Hippocampal formation (tissue), 2 donors: Measurements from ENCODE around the gene SYCP2.

Experiments
- DNase-seq, 2 donors: peaks; one replicate each; lab custom pipeline; 2025; lab: John Stamatoyannopoulos, UW

SYCP2 gene

DNA sequence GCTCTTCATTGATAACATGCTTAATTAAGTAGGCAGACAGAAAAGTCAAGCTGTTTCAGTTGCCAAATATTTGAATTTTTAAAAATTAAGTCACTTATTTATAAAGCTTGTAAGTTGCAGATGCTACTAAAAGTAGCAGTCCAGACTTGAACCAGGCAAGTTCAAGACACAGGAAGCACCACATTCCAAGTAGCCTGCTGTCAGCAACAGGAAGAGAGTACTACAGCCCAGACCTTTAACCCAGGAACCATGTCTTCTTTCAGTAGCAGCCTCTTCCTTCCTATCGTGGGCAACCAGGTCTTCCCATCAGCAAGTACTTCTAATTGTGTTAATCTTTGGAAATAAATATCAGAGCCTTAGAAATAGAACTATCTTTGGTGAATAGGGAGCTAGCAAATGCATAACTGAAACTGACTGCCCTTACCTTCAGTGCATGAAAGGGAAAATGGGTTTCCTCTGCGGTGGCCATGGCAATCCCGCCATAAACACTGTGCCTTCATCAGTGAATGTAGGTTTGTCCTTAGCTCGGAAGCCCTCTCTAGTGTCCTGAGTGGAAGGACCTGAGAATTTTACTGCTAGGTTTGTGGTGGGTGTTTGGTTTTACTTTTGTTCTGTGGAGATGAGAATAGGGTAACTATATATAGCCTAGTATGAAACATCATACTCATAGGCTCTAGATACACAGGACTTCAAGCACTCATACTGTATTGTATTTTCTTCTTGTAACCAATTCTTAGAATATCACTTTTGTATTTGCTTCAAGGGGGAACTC lies 95.6 kb downstream of the SYCP2 start:
- no peak for DNase-seq

DNA sequence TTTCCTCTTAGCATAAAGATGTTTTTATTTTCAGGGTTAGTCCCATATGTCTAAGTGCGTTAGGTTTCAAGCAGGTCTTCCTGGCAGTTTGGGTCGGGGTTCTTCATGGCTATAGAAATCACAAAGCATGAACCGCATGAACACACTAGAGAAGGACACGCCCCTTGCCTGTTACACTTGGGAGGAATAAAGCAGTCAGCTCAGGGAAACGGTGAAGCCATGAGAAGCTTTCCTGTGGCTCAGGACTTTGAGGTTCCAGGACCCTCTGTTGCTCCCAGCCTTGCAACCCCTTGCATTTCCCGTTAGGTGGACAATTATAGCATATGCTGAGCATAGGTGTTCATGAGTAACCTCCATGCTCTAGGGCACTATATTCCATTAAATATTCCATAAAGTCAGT lies 96.7 kb downstream of the SYCP2 start:
- no peak for DNase-seq

DNA sequence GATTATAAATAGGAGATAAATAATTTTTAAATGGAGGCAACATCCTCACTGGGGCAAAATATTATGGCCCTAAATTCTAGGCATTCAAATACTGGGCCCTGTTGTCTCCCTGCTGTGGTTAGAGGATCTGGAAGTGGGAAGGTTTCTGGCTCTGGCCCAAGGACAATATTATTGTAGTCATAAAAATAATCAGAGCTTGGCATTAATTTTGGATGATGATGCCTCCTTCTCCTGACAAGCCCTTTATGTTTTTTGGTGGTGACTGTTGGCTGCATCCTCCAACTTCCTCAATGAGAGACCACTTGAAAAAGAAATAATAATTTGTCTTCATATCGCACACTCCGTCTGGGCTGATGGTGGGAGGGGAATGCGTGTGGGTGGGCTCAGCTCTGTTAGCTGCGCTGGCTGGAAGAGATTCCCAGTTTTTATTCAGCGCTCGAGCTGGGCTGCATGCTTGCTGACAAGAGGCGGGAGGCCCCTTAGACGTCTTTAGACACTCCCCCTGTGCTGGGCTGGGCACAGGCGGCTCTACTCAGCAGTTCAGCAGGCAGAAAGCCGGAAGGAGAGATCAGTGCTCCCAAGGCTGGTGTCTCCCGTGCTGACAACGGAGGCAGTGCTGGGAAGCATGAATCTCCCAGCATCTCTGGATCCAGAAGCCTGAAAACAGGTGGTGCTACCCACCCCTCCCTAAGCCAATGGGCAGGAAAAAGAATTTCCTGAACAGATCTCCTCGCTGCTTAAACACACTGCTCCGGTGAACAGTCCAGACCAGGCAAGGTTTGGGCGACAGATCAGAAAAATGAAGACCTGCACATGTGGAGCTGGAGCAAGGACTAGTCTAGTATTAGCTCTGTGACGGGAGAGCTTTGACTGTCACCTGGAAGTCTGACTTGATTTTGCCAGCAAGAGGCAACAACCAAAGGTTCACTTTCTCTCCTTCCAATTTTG lies 97.7 kb downstream of the SYCP2 start:
- peak; percentile 62 to 72 for DNase-seq

DNA sequence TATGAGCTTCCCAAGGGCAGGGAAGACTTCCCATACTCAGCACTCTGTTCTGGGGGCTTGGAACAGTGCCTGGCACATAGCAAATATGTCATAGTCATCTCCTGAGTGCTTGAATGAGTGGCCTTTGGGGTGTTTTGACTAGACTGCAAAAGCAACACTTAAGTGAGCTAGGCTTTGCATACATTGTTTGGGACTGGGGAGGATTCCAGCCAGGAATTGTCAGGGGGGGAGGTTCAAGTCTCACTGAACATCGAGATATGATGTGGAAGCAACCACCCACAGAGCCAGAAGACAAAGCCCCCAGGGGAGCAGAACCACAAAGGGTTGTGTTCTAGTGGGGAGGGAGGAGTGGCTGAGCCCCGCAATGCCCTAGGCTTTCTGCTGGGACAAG lies 98.4 kb downstream of the SYCP2 start:
- no peak for DNase-seq

DNA sequence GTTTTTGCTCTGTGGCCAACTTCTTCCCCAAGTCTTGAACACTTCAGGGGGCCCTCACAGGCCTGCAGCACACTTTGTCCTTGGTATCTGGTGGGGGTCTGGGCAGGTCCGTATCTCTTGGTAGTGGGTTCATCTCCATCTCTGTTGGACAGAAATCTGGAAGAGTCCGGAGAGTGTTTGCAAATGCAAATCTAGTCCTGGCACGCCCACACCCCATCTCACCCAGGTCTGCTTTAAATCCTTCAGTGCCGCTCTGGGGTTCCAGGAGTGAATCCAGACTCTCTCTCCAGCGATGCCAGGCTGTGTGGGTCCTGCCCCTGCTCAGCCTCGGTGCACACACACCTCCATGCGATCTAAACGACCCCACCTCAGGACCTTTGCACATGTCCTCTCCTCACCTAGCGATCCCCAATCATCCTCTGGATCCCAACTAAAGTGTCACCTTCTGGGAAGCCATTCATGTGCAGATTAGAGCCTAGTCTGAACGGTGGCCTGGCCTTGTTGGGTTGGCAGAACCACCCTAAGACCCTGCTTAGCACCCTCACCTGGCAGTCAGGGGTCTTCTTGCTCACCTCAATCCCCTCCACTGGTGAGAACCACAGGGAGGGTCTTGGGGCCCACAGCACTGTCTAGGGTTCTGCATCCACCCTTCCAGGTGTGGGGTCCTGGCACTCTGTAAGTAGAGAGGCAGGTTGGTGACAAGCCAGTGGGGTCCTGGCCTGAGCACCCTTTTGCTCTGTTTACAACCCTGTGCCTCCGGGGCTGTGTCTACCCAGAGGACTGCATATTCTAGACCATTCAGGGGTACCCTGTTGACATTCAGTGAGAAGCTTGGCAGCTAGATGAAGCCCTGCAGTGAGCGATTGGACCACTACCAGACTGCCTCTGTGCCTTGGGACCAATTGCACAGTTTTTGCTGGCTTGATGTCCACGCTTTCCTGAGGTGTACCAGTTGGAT lies 100.8 kb downstream of the SYCP2 start:
- DNase-seq: no peak

DNA sequence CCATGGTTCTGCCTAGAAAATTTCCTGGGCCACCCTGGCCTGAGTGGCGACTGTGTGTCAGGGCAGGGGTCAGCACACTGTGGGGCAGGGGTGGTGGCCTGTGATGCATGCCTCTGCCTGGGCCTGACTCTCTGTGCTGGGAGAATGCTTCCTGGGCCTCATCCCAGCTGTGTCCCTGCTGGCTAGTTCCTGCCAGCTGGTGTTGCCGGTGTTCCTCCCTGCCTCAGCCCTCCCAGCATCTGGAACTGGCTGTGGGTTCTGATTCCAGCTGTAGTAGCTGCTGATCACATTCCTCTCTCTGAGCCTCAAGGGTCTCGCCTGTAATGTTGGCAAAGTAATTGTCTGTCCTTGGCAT lies 101.5 kb downstream of the SYCP2 start:
- DNase-seq: no peak

DNA sequence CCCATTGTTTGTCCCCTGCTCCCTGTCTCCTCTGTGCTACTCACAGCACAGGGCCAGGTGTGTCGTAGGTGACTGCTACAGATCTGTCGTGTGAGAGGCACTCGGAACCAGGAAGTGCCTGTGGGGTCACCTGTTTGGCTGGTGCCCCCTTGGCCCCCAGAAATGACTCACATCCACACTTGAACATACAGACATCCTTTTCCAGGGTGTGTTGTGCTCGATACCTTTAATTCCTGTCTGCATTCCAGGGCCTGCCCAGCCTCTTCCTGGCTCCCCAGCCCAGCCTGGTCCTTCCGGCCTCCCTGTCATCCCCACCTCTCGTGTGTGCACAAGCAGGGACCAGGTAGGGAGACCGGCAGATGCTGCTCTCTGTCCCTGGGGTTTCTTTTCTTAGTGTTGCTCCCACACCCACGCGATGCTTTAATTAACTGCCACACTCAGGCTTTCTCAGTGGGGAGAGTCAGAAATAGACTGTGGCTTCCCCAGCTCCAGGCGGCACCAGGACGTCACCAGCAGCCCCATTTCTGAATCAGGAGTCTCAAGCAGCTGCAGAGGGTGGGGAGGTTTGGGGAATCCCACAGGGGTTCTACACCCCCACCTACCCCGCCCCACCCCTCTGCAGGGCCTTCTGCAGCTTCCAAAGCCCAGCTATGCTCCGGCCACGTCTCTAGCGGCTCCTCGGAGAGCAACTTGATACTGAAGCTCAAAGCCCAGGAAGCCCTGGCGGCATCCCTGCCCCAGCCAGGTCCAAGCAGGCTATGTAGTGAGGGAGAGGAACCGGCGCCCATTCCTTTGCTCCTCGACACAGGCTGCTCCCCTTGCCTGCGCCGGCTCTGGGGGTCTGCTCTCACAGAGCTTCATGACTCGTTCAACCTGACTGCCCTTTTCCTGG lies 102.2 kb downstream of the SYCP2 start:
- no peak for DNase-seq

DNA sequence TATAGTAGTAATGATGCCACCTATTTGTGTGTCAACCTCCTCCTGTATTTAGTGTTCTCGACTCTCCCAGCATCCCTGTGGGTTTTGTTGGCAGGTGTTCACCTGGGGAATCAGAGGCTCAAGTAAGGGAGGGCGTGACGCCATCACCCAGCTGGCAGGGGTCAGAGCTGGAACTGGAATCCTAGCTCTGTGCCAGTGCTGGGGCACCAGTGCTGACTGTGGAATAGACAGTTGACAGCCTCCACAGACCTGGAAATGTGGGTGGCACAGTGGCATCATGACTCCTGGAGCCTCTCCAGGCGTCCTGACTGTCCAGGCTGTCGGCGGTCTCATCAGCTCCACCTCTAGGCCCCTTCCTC lies 102.8 kb downstream of the SYCP2 start:
- no peak for DNase-seq

DNA sequence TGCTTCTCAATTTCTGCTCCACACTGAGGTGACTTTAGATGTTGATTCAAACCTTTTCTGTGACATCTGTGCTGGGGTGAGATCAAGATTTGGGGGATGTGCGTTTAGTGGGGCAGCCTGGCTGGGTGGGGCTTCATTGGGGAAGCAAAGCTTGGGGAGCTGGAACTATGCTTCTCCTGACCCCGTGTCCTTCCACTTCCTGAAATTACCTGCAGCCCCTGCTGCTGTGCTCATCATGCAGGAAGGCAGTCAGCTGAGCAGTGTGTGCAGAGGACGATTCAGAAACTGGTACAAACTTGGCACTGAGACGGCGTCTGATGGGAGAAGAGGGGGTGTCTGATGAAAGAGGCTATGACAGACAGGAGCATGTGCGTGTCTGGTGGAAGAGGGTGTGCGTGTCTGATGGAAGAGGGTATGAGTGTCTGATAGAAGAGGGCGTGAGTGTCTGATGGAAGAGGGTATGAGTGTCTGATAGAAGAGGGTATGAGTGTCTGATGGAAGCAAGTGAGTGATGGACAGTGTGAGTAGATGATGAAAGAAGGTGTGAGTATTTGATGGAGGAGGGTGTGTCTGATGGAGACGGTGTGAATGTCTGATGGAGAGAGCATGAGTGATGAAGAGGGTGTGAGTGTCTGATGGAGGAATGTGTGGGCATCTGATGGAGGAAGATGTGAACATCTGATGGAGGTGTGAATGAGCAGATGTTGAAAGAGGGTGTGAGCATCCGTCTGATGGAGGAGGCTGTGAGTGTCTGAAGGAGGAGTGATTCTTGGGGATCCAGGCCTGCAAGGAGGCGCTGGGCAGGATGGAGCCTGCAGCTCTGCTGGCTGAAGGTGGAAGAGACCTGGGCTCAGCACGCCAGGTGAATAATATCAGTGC lies 103.4 kb downstream of the SYCP2 start:
- DNase-seq: no peak

DNA sequence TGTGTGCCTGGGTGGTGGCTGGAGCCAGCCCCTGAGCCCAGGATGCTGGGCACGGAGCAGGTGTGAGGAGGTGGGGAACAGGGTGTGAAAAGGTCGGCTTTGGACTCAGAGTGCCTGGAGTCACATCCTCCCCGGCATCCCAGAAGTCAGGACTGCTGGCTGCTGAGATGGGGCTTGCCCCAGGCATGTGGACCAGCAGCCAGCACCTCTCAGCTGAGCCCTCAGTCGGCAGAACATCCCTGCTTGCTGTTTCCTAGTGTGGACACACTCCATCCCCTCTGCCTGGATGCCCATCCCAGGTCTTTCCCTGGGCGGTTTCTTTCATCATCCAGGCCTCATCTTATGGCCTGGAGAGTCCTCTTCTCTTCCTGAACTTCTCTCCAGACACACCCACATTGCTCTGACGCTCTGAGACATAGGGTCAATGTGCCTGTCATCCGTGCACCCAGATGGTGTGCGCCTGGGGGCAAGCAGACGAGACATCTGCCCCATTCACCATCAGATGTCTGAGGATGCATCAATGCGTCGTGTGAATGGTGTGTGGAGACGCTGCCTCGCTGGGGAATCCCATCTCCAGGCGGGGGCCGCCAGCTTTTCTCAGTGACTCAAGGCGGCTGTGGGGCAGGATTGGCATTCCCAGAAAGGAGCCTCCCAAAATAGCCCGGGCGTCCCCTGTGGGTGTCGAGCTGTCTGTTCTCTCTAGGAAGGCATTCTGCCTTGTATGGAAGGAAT lies 104.2 kb downstream of the SYCP2 start:
- no peak for DNase-seq

DNA sequence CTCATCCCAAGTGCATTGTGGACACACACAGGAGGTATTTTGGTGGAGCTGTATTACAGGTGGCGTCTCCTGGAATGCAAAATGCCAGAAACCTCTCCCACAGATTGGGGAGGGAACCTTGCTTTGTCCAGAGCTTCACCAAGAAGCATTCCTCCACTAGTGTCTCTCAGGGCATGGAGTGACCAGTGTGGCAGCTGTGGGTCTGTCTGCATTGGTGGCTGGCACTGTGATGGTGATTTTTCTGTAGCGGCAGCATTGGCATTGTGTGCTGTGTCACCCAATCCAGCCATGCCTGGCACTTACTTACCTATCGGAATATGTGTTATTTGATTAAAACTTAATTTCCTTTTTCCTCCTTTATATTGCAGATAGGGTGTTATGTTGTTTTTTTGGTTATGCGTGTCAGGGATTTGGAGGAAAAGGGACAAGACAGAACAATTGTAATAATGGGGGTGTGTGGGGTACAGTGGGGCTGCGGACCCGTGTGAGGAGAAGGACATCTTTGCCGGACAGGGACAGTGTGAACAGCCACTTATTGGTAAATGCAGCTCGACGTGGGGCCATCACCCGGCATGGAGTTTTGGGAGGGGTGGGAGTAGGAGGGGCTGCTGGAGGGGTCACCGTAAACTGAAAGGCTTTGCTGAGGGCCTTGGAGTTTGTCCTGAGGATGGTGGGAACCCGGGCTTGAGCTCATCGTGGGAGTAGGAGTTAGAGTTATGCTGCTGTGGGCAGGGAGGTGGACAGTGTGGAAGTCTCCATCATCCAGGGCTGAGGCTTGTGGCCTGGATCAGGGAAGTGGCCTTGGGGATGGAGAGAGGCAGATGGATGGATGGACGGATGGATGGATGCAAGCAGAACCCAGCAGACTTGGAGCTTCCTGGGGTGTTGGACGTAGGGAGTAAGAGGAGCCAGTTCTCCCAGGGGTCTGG lies 105.0 kb downstream of the SYCP2 start:
- DNase-seq: no peak

DNA sequence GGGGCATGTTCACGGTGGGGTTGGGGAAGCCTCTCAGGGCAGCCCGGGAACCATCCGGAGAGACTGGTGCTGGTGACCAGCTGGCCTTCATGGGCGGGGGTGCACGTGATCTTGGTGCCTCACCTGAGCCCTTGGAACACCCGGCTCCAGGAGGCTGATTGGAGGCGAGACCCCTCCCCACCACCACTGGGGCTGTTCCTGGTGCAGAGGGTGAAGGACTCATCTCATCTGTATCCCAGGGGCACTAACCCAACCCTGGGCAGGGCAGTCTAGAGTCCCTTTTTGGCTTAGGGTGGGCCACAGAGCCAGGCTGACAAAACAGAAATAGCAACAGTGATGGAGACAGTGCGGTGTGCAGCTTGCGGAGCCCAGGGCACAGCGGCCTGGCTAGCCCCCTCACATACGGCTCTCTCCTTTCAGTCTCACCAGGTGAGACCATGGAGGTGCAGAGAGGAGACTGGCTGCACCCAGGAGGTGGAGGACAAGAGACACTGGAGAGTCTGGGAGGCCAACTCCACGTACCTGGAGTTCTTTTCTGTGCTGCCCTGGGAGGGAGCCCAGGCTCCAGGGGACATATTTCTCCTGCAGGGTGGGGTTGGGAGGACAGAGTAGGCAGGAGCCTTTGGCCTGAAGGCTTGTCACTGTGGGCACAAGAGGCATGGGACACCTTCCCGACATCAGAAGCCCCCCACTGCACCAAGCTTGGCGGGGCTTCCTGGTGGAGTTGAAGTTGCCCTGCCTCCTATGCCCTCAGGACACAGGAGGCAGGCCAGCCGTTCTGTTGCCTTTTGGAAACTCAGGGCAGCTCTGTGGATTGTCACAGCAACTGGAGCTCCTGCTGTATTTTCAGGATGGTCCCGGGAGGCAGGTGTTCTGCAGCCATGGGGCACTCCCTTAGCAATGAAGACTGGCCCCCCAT lies 106.0 kb downstream of the SYCP2 start:
- no peak for DNase-seq

DNA sequence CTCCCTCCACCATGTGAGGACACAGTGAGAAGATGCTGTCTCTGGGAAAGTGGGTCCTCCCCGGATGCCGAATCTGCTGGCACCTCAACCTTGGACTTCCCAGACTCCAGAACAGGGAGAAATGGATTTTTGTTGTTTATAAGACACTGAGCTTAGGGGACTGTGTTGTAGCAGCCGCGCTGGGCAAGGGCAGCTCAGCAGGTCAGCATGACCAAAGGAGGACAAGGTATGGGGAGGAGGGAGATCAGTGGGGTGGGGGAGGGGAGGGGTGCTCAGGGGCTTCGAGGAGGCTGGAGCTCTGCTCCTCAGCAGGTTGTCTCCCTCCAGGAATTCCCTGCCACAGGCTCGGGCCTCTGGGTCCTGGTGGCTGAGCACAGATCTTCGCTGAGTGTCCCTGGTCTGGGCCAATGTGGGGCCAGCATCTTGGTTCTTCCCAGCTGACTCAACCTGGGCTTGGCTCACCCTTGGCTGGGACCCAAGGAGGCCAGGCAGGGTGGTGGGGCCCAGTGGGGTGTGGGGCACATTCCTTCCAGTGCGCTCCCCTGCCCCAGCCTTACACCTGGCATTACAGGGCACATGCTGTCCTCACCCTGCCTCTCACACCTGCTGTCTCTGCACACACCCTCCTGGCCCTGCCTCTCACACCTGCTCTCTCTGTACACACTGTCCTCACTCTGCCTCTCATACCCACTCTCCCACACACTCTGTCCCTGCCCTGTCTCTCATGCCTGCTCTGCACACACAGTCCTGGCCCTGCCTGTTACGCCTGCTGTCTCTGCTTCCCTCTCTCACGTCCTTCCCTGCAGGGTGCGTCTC lies 107.3 kb downstream of the SYCP2 start:
- DNase-seq: no peak

DNA sequence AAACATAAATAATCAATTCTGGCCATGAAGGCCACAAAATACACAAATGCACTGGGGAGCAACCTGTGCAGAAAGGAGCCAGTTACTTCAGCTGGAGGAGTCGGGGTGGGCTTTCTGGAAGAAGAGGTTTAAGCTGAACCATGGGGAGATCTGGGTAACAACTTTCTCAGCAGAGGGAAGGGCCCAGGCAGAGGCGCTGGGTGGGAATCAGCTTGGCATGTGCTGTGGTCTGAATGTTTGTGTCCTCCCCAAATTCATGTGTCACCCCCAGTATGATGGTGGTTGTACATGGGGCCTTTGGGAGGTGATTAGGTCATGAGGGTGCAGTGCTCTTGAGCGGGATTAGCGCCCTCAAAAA lies 107.9 kb downstream of the SYCP2 start:
- DNase-seq: no peak

DNA sequence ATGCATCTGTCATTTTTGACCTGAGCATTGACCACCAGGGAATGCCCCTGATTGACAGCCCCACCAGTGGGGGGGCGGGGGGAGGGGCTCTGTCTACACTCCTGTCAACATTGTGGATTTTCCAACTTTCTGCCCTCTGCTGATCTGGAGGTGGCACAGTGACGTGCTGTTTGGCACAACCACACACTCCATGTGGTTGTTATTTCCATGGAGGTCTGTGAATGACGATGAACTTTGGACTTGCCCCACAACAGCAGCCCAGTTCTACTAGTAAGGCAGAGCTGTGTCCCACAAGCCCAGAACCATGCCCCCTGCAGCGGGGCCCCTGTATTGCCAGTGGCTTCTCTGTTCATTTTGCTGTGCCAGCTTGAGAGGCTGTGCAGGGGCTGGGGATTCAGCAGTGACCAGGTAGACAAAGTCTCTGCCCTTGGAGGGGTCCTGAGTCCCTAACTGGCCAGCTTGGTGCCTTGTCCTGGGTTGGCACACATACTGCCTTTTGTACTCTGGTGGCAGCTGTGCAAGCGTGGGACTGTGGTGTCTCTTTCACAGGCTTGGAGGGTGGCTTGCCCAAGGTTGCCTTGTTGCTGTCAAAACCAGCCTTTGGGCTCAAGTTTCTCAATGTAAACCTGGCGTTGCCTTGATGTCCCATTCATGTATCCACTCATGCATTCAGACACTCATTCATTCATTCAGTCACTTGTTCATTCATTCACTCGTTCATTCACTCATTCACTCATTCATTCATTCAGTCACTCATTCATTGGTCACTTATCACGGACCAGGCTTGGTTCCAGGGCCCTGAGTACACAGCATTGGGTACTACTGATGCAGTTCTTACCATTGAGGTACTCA lies 108.5 kb downstream of the SYCP2 start:
- no peak for DNase-seq
